IPS-15b (cell line): Measurements from ENCODE around the gene ABCB9.

Experiments used
- H3K27me3 ChIP-seq: one replicate; pipeline ENCODE4 v1.6.1; 2013; ENCODE audit warnings: low read length; ENCODE audit not compliant: control insufficient read depth, insufficient read depth
- H3K36me3 ChIP-seq: one replicate; pipeline ENCODE4 v1.6.1; 2013; ENCODE audit warnings: low read length; ENCODE audit not compliant: control insufficient read depth, insufficient read depth
- H3K4me1 ChIP-seq: one replicate; pipeline ENCODE4 v1.6.1; 2013; ENCODE audit warnings: mild to moderate bottlenecking, low read length; ENCODE audit not compliant: control insufficient read depth, insufficient read depth
- H3K4me3 ChIP-seq: one replicate; pipeline ENCODE4 v1.5.1; 2013; ENCODE audit warnings: low read depth, low read length
- H3K9ac ChIP-seq: one replicate; pipeline ENCODE4 v1.6.1; 2013; ENCODE audit warnings: low read depth, mild to moderate bottlenecking, low read length
- H3K9me3 ChIP-seq: one replicate; pipeline ENCODE4 v1.6.1; 2013; ENCODE audit warnings: mild to moderate bottlenecking, low read length; ENCODE audit not compliant: control insufficient read depth, insufficient read depth

Gene ABCB9

DNA sequence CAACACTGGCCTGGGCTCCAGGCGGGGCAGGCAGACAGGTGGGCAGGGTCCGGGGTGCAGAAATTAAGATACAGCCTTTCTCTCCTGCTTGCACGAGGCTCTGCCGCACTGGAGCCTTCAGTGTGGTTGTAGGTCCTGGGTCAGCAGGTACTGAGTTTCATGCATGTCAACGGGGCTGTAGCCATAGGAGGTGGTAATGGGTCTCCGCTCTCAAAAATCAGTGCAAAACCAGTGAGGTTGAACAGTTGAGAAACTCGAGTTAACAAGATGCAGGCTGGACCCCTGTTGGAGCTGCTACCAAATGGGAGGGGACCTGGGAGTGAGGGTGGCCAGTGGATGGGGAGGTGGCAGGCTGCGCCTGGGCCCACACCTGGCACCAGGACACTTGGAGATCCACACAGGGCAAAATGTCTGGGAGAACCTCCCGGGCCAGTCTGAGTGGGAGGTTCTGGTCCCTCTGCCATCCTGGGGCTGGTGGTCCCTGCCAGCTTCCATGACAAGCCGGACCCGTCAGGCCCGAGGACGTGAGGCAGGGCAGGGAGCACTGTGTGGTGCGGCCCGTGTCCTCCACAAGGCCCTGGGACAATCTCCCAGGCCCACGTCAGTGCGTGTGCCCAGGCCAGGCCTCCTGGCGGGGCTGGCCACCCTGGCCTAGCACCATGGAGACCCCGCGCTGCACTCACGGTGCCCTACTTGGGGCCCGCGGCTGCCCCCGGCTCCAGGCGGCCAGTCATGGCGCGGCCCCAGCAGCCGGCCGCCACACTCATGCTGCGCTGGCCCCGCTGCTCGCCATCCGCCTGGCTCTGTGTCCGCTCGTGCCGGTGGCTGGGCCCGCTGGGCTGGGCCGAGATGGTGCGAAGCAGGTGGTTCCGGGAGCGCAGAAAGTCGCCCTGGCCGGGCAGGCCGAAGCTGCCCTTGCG is 19.3 kb upstream of the ABCB9 start:
- H3K4me1 ChIP-seq = no peaks in the 10 kb centered on the region

DNA sequence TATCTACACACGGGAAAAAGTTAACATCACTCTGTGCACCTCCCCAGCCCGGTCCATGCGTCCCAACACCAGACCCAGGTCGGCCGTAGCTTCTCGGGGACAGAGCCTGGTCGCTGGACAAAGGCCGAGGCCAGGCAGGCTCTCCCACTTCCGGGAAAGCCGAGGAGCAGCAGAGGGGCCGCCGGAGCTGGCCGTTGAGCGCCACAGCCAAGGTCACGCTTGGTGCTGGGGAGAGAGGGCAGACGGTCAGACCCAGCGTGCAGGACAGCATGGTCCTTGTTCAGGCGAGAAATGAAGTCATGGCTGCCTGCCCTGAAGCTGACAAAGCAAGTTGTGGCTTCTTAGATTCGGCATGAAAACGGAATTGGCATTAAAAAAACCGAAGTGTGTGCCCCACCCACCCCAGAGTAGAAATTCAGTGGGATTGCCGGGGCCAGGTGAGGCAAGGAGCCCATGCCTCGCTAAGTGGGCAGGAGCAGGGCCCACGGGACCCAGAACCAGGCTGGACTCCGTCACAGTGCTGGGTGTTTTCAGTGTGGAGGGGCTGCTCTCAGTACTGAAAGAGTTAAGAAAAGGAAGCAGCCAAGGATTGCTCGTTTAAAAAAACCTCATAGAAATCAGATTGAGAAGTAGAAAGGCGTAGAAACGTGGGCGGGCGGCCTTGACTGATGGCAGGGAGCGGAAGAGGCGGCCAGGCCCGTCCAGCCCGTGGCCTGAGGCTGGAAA is 18.5 kb upstream of the ABCB9 start:
- Histone ChIP-seq H3K9me3 (no peaks in the 10 kb centered on the region), H3K4me3 (no peak overlapping the region), H3K9ac (no peak overlapping the region), H3K4me1 (no peaks in the 10 kb centered on the region), H3K27me3 (no peaks in the 10 kb centered on the region), H3K36me3 (peaks cover 26% of the 10 kb centered on the region)

More for the DNA sequence above, 19.3 kb upstream of the ABCB9 start:
- Histone ChIP-seq H3K36me3 (peaks cover 26% of the 10 kb centered on the region), H3K9ac (no peak overlapping the region), H3K27me3 (no peaks in the 10 kb centered on the region), H3K4me3 (no peak overlapping the region), H3K9me3 (no peaks in the 10 kb centered on the region)

DNA sequence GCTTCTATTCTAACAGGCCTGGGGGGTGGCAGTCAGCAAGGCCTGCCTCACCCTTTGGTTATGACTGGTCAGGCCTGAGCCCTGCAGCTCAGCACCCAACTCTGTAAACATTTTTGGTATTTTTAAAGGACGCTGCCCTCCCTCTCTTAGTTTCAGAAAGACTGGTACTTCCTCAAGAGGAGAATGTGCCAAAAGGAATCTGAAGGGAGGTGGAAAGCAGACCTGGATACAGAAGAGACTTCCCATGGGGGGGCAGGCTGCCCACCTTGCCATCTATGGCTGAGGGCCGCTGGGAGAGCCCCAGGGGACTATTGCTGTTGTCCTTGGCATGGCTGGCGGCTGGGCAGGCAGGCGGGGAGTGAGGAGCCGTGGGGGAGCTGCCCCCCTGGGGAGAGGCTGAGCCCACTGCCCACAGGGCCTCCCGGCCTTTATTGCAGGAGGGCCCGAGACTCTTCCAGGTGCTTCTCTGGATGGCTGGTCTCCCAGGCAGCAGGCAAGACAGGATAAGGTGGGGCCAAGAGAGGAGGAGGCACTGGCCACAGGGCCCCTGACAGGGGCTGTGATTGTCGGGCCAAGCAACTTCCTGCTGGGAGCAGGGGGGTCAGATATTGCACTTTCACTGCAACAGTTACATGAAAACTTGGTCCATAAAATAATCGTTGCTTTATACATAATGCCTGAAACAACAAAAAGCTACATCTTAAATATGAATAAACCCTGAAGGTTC is 17.7 kb upstream of the ABCB9 start:
- H3K4me1 ChIP-seq = no peaks in the 10 kb centered on the region
- H3K9ac ChIP-seq = no peak overlapping the region
- H3K27me3 ChIP-seq = no peaks in the 10 kb centered on the region
- no peaks in the 10 kb centered on the region for H3K9me3 ChIP-seq
- peaks cover 26% of the 10 kb centered on the region for H3K36me3 ChIP-seq
- H3K4me3 ChIP-seq = no peak overlapping the region

DNA sequence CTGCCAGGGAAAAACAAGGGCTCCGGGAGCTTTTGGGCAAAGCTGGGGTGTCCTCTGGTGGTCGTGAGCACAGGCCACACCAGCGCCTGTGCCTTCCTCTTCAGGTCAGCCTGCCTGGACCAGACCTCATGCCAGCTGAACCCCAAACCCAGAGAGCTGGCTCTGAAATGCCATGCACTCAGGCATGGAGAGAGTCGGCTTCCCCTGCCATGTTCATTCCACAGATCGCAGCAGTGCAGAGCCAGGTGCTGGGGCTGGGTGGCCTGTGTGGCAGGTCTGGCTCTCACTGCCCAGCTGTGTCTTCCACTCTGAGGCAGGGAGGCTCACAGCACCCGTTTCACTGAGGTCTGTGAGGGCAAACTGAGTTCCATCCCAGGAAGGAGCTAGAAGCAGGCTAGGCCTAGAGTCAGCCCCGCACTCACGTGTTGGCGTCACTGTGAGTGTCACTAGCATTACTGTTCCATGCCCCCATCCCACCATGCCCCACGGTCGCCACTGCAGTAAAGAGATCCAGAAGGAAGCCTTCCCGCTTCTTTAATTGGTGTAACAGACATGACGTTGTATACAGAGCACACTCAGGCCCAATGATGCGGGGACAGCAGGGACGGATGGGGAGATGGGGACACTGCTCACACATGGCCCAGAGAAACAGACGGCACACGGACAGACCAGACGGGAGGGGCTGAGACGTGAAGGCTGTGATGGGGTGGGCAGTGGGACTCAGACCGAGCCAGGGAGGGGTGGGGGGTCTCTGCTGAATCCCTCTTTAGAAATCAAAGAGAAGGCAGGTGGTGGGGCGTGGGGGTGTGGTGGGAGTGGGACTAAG is 16.9 kb upstream of the ABCB9 start:
- H3K27me3 ChIP-seq = no peaks in the 10 kb centered on the region
- no peak overlapping the region for H3K9ac ChIP-seq
- no peaks in the 10 kb centered on the region for H3K4me1 ChIP-seq
- H3K36me3 ChIP-seq = peaks cover 26% of the 10 kb centered on the region
- no peaks in the 10 kb centered on the region for H3K9me3 ChIP-seq
- H3K4me3 ChIP-seq = no peak overlapping the region

DNA sequence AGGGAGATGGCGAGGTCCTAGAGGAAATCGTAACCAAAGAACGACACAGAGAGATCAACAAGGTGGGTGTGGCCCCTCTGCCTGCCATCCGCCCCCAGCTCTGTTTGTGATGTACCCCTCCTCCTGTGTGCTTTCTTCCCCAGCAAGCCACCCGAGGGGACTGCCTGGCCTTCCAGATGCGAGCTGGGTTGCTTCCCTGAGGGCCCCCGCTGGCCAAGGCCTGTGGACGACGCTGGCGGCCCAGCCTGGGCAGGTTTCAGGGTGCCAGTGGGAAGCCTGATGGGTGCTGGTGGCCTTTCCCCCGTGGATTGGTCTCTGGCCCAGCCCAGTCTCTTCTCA is 16.2 kb upstream of the ABCB9 start:
- Histone ChIP-seq H3K4me3 (no peak overlapping the region), H3K36me3 (peaks cover 20% of the 10 kb centered on the region), H3K4me1 (no peaks in the 10 kb centered on the region), H3K9ac (no peak overlapping the region), H3K27me3 (no peaks in the 10 kb centered on the region), H3K9me3 (no peaks in the 10 kb centered on the region)

DNA sequence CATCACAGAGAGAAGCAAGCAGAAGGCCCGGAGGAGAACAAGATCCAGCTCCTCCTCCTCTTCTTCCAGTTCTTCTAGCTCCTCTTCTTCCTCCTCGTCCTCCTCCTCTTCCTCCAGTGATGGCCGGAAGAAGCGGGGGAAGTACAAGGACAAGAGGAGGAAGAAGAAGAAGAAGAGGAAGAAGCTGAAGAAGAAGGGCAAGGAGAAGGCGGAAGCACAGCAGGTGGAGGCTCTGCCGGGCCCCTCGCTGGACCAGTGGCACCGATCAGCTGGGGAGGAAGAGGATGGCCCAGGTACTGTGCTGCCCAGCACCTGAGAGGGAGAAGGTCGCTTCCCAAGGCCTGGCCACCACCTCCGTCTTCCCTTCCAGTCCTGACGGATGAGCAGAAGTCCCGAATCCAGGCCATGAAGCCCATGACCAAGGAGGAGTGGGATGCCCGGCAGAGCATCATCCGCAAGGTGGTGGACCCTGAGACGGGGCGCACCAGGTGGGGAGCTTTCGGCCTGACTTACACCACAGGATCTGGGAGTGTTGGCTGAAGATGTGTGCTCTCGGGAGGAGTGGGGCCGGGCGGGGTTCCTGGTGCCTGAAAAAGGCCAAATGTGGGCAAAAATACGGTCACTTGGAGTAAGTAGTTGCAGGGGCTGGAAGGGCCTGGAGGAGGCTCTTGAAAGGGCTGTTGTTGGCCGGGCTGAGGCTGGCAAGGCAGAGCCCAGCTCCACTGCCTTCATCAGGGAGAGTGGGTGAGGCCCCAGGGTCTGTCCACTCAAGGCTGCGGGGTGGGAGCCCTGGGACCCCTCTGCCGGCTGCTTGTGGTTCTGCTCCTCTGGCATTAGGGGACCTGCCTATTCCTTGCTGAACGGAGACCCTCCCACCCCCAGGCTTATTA is 15.6 kb upstream of the ABCB9 start:
- no peaks in the 10 kb centered on the region for H3K27me3 ChIP-seq
- peak overlapping the region; percentile 83 for H3K4me3 ChIP-seq
- no peaks in the 10 kb centered on the region for H3K9me3 ChIP-seq
- H3K36me3 ChIP-seq = peaks cover 23% of the 10 kb centered on the region
- H3K4me1 ChIP-seq = no peaks in the 10 kb centered on the region
- peak overlapping the region; percentile 90 for H3K9ac ChIP-seq

DNA sequence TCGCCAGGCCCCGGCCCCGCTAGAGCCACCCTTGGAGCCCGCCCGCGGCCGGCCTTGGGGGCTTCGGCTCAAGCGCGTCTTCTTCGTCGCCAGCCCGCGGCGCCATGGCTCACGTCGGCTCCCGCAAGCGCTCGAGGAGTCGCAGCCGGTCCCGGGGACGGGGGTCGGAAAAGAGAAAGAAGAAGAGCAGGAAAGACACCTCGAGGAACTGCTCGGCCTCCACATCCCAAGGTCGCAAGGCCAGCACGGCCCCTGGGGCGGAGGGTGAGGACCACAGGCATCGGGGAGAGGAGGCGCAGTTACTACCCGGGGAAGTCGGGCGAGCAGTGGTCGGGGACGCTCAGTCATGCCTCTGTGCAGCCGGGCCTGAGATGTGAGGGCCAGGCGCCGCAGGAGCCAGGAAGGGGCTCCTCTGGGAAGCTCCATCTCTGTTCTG is 14.8 kb upstream of the ABCB9 start:
- Histone ChIP-seq H3K36me3 (peaks cover 20% of the 10 kb centered on the region), H3K4me3 (peak overlapping the region; percentile 83), H3K4me1 (no peaks in the 10 kb centered on the region)

DNA sequence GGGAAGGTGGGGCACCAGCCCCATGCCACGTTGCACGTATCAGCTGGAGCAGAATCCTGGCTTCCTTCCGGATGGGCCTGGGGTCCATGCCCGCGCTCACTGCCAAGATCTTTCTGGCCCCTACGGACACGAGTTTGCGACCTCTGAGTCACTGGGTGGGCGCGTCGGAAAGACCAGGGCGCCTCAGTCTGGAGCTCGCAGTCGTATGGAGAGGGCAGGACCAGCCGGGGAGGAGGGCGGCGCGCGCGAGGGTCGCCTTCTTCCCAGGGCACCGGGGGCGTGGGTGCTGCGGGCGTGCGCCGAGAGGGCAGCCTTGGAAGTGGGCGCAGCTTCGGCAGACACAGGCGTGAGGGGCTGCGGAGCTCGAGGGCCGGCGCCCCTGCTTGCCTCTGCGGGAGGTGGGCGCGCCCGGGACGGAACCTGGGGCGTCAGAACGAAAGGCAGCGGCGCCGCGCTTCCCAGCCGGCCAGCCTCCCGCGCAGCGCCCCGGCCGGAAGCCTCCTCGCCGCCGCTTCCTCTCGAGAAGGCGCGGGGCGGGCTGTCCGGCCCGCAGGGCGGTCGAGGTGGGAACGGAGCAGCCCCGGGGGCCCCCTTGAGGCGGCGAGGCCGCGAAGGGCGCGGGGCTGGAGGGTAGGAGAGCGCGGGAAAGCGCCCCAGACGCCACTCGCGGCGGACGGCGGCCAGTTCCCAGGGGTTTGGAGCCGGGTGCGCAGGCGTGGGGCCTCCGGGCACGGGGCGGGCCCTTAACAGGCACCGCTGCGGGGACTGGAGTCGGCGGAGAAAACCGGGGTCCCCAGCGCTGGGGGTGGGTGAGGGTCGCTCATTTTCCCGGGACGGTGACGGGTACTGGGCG is 14.1 kb upstream of the ABCB9 start, which contains the start of gene ARL6IP4:
Gene ARL6IP4, plus strand, starts transcription at position 499 of the 853 bp plus-strand sequence. CDS start 459 bp downstream, outside the sequence.
- Histone ChIP-seq H3K27me3 (no peaks in the 10 kb centered on the region), H3K4me3 (peak within 1 kb of the TSS; percentile 83), H3K4me1 (peaks cover 3% of the 10 kb centered on the region), H3K9ac (peak within 1 kb of the TSS; percentile 90), H3K9me3 (no peaks in the 10 kb centered on the region), H3K36me3 (peaks cover 17% of the 10 kb centered on the region)

More for the DNA sequence above, 14.8 kb upstream of the ABCB9 start:
- Histone ChIP-seq H3K9ac (peak overlapping the region; percentile 90), H3K9me3 (no peaks in the 10 kb centered on the region), H3K27me3 (no peaks in the 10 kb centered on the region)

DNA sequence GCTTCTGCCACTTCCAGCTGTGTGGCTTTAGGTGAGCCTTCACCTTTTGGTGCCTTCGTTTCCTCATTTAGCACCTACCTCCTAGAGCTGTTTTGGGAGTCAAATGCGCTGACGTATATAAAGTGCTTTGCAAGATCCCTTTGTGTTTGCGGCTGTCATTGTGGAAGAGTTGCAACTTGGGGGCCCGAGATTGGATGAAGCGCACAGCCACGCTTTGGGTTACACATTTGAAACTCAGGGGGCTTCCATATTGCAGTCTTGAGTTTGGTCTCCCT is 13.6 kb upstream of the ABCB9 start:
- Histone ChIP-seq H3K9ac (peak overlapping the region; percentile 90), H3K4me3 (peak overlapping the region; percentile 83), H3K36me3 (peaks cover 20% of the 10 kb centered on the region), H3K27me3 (no peaks in the 10 kb centered on the region), H3K9me3 (no peaks in the 10 kb centered on the region), H3K4me1 (peaks cover 3% of the 10 kb centered on the region)
